Activated T-cell treated with anti-CD3 and anti-CD28 coated beads for 1 hour (primary cell): Measurements from ENCODE around the gene PCSK1N.
A peak's percentile ranks its signal among the peaks of the same experiment; 100 is the strongest.
"Not testable (repeated sequence)": the region's sequence is repeated elsewhere in the genome, so short reads cannot be mapped to it uniquely, and the experiment has no call there.

Source experiments
- DNase-seq: peaks from one replicate; pipeline ENCODE4 v3.0.0-alpha.2; 2020; ENCODE audit warnings: low read depth

Gene PCSK1N

GRCh38 chrX:48823053-48823452, 12.4 kb downstream of the PCSK1N start:
- no peak for DNase-seq

DNA sequence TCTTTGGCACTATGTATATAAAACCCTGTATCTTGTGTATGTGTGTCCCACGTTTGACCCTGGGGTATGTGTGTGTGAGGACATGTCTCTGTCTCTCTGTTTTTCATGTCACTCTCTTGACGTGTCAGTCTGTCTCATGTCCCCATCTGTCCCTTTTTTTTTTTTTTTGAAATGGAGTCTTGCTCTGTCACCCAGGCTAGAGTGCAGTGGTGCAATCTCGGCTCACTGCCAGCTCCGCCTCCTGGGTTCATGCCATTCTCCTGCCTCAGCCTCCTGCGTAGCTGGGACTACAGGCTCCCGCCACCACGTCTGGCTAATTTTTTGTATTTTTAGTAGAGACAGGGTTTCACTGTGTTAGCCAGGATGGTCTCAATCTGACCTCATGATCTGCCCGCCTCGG, 16.0 kb downstream of the PCSK1N start:
- DNase-seq, result not testable (repeated sequence)

DNA sequence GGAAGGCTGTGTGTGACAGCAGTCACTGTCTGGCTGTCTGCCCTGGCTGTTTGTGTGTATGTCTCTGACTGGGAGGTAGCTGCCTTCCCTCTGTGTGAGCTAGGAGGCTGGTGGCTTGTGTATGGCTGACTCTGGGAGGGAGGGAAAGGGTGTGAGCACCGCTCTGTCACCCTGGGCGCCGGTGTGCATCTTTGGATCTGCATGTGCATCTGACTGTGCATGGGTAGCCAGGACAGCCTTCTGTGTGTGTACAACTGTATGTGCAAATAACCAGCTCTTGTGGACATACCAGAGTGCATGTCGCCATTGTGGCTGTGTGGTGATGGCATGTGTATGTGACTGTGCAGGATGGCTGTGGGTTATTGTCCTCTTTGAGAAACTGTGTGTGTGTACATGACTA, 16.5 kb downstream of the PCSK1N start:
- no peak for DNase-seq

GRCh38 chrX:48818098-48818497, 17.3 kb downstream of the PCSK1N start:
- DNase-seq, result no peak

DNA sequence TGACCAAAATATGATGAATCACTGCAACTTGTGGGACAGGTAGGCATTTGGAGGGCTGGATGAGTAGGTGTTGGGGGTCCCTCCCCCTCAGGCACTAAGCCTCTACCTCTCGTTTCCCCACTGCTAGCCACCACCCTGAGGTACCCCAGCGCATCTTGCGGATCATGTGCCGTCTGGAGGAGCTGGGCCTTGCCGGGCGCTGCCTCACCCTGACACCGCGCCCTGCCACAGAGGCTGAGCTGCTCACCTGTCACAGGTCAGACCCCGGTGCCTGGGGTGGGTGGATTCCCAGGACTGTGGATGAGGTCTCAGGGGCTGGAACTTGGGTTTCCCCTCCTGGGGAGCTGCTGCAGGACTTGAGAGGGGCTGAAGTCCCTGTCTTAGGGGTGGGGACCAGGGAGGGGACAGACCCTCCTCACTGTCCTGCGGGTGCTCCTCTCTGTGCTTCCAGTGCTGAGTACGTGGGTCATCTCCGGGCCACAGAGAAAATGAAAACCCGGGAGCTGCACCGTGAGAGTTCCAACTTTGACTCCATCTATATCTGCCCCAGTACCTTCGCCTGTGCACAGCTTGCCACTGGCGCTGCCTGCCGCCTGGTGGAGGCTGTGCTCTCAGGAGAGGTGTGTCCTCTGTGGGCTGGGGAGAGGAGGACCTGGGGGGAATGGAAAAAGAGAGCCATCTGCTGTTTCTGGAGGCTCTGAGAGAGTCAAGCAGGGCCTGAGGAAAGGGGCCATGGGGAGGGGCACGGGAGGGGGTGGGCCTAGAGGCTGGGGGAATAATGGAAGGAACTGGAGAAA, 19.2 kb downstream of the PCSK1N start:
- no peak for DNase-seq

GRCh38 chrX:48815266-48815665, 20.1 kb downstream of the PCSK1N start:
- DNase-seq, result no peak

- no peak for DNase-seq
These were observed 20.7 kb downstream of the PCSK1N start for GRCh38 chrX:48814722-48815121.

DNA sequence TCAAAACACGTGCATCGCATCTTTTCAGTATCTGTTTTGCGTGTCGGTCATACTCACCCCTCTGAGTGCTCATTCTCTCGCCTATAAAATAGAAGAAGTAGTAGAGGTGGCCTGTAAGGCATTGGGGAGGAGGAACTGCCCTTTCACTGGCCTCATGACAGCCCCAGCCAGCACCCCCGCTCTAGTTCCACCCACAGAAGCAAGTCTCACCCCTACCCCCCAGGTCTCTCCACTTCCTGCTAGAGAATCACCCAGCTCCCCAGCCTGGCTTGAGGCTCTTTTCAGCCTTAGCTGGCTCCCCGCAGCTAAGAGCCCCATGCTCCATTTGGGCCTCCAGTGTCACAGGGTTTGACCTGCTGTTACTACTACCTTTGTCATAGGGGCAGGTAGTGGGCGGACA, 21.8 kb downstream of the PCSK1N start:
- no peak for DNase-seq

DNA sequence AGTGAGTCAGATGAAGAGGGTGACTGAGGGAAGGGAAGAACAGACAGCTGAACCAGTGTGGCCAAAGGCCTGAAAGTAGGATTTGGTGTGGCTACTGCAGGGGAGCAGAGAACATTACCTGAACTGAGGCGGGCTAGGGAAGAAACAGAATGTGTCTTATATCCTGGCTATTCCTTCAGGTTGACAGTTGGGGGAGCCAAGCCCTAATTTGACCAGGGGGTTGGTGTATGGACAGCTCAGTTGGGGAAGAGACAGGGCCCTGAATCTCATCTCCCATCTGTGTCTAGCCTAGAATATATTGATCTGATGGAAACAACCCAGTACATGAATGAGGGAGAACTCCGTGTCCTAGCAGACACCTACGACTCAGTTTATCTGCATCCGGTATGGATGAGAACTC, 29.3 kb downstream of the PCSK1N start:
- DNase-seq, result no peak

- no peak for DNase-seq
These were observed 32.6 kb downstream of the PCSK1N start for GRCh38 chrX:48802905-48803200.

DNA sequence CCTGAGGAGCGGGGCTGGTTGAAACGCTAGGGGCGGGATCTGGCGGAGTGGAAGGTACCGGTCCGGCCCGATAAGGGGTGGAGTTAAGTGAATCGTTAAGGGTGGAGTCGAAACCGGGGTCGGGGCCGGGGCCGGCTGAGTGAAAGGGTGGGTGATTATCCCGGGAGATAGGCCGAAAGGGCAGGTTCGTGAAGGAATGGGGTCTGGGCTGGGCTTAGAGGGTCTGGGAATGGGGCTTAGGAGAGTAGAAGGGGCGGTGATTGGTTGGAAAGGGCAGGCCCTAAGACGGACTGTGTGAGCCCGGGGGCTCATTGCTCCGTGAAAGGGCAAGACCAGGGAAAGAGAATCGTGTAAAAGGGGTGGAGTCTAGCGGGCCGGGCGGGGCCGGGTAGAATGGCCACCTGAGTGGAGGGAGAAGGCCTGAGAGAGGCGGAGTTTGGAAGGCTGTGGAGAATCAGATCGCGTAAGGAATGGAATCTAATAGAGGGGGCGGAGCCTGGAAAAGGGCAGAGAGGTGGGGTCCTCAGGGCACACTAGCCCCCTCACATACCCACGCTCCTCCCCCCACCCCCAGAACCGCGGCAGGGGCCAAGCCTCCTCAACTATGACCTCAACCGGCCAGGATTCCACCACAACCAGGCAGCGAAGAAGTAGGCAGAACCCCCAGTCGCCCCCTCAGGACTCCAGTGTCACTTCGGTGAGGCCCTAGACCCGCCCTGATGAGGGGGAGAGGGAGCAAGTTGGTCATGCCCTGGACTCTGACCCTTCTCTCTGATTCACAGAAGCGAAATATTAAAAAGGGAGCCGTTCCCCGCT, 33.1 kb downstream of the PCSK1N start:
- peak; percentile 14 for DNase-seq

DNA sequence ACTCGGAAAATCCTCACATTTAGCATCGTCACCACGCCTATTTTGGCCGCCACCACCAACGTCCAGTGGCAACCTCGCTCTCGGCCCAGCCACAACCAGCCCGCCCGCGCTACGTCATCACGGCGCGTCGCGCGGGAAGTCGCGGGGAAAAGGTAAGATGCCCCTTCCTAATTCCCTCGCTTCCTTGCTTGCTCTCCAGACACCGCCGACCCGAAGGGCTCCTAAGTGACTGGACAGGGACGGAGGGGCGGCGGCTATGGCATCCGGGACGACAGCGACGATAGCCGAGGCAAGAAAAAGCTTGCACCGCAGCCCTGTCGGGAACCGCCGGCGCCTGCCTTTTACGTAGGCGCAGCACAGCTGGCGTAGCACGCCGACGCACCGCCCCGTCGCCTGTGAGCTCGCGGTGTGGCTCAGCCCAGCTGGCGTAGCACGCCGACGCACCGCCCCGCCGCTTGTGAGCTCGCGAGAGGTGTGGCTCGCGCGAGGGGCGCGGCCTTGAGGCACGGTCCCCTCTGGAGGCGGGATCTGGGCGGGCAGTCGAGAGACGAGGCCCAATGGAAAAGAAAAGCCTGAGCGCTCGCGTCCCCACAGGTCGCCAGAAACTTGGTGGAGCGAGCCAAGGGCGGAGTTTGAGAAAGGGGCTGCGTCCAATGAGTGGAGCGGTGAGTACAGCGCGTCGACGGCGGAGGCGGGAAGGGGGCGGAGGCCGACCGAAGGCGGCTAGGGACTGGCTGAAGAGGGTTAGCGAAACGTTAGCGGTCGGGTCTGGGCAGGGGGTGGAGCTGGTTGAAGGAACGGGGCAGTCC, 33.9 kb downstream of the PCSK1N start, which contains the start of gene HDAC6:
Gene HDAC6 (plus strand): TSS at position 788 of the 809 bp plus-strand sequence. CDS start 626 bp downstream, outside the sequence.
- peak; percentile 84 for DNase-seq

- DNase-seq, result no peak
These were observed 34.7 kb downstream of the PCSK1N start for GRCh38 chrX:48800574-48801279.

DNA sequence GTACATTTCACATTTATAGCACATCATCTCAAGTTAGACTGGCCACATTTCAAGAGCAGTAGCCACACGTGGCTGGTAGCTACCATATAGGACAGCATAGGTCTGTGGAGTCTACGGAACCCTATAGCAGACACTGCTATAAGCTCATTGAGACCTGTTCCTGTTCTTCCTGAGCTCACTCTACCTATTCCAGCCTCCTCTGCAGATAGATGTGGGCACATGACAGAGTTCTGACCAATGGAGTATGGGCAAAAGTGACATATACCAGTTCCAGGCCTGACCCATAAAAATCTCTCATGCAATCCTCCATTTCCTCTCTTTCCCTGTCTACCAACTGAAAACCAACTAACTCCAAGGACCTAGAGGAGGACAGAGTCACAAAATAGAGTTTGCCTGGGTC, 37.1 kb downstream of the PCSK1N start:
- DNase-seq, result no peak

DNA sequence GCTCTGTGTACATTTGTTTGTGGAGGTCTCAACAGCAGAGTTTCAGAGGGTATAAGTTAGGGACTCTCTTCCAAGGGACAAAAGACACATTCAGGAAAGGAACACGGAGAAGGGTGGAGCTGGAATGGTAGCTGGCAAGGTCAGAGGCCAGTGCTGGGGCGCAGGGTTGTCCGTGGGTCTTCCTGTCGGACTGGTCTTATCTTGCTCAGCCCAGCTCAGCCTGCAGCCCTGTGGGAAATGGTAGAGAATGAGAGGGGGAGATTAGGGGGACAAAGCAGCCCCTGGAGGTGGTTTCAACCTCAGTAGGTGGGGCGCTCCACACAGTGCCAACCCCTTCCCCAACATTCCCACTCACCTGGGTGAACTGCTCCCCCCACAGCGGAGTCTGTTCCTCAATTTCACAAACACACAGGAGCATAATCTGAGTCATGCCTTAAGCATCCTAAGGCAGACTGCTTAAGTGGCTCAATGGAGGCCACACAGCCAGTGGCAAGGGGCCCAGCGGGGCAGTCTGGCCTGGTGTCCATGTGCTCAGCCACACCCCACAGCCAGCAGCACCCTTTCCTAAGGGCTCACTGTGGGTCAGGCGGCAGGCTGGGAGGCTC, 40.4 kb downstream of the PCSK1N start:
- no peak for DNase-seq

- no peak for DNase-seq
These were observed 41.0 kb downstream of the PCSK1N start for GRCh38 chrX:48794340-48794910.

DNA sequence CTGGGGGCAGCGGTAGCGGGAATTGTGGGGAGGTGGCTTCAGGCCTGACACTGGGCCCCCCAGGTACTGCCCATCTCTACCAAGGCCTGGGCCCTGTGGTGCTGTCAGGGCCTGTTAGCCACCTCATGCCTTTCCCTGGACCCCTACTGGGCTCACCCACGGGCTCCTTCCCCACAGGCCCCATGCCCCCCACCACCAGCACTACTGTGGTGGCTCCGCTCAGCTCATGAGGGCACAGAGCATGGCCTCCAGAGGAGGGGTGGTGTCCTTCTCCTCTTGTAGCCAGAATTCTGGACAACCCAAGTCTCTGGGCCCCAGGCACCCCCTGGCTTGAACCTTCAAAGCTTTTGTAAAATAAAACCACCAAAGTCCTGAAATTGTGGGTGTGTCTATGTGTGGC, 41.5 kb downstream of the PCSK1N start:
- no peak for DNase-seq

GRCh38 chrX:48792219-48792618, 43.2 kb downstream of the PCSK1N start:
- DNase-seq, result no peak

- DNase-seq, result no peak
These were observed 44.2 kb downstream of the PCSK1N start for GRCh38 chrX:48791063-48791820.

- DNase-seq, result no peak
These were observed 44.9 kb downstream of the PCSK1N start for GRCh38 chrX:48790477-48790876.
